ENCODE data around the gene GIPC3.
"Not testable (repeated sequence)": the region's sequence is repeated elsewhere in the genome, so short reads cannot be mapped to it uniquely, and the experiment has no call there.

The GIPC3 gene

GRCh38 chr19:3620145-3620816 is 35.0 kb downstream of the GIPC3 start:
- DNase-seq: no peak

- no peak for DNase-seq
Measured at GRCh38 chr19:3620817-3621547, 35.7 kb downstream of the GIPC3 start.

- no peak for DNase-seq
Measured at GRCh38 chr19:3621689-3622088, 36.4 kb downstream of the GIPC3 start.

DNA sequence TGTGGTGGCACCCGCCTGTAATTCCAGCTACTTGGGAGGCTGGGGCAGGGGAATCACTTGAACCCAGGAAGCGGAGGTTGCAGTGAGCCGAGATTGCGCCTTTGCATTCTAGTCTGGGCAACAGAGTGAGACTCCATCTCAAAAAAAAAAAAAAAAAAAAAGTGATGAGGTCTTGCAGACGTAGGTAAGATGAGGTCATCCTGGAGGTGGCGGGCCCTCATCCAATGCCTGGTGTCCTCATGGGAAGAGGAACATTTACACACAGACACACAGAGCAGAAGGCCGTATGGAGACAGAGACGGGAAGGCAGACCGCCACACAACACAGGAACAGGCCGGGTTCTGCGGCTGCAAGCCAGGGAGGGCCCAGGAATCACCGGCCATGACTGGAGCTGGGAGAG is 36.9 kb downstream of the GIPC3 start:
- DNase-seq: no peak

- no peak for DNase-seq
Measured at GRCh38 chr19:3623716-3624115, 38.4 kb downstream of the GIPC3 start.

DNA sequence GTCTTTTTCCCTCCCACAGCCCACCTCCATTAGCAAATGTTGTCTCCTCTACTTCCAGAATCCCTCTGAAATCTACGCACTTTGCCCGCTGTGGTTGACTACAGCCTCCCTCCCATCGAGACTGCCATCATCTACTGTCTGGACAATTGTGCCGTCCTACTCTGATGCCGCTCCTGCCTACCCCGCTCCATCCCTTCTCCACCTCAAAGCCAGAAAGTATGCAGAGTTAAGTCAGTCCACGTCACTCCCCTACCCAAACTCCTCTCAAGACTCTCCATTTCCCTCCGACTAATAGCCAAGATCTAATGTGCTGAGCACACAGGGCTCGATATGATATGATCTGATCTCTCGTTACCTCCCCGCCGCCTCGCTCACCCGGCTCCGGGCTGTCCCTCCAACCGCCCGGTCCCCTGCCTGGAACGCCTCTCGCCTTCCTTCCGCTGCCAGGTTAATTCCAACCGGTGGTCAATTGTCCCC is 40.8 kb downstream of the GIPC3 start:
- DNase-seq: peak; percentile 43

GRCh38 chr19:3626473-3627350 is 41.4 kb downstream of the GIPC3 start, which contains the start of gene CACTIN:
CACTIN (minus strand) TSS chr19:3626790; CDS start chr19:3626762, 28 bp downstream.
- DNase-seq: peak; percentile 99

DNA sequence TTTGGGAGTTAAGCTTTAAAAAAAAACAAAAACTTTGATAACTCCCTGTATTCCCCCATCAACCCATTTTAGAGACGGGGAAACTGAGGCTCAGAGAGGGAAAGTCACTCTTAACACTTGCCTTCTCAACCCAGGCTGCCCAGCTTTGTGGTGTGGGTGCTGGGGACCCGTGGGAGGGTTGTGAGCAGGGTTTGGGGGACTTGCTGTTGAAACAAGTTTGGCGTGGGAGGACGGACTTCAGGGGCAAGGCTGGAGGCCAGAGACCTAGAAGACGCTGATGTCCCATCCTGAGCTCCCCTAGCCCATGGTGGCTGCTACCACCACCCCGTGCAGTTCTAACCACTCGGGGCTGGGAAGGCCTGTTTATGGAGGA is 42.1 kb downstream of the GIPC3 start:
- DNase-seq: no peak

DNA sequence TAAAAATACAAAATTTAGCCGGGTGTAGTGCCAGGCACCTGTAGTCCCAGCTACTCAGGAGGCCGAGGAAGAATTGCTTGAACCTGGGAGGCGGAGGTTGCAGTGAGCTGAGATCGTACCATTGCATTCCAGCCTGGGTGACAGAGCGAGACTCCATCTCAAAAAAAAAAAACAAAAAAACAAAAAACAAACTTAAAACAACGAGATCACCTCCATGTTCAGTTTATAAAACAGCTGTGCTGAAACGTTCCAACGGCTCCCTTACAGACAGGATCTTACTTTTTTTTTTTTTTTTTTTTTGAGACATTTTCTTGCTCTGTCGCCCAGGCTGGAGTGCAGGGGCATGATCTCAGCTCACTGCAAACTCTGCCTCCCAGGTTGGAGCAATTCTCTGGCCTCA is 43.5 kb downstream of the GIPC3 start:
- DNase-seq: not testable (repeated sequence)

DNA sequence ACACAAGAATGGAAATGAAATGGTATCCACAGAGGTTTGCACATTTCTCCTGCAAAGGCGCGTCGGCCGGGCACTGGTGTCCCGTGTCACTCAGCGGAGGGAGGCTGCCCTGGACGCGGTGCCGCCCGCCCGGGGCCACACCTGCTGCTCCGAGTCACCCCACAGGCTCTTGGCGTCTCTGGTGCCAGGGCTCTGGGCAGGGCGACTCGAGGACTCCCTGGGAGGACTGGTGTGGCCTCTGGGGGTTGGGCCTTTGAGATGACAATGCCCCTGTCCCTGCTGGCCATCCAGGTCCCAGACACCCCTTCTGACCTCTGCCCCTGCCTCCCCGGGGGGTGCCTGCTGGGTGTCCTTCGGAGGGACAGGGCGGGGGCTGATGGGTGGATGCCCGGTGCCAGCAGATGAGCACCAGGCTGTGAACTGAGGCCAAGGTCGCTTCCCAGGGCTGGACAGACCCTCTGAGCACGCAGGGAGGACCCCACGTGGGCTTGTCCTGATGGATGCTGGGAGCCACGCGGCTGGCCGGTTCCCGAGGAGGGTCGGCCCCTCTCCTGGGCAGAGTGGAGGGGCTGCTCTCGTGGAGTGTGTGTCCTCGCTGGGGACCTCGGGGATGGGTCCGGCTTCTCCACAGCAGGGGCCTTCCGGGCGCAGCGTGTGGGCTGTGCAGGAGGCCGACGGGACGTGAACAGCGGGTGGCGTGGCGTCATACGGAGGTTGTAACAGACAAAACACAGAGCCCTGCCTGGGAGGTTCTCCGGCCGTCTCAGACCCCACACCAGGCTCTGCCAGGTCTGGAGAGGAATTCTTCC is 46.0 kb downstream of the GIPC3 start:
- DNase-seq: no peak

- DNase-seq: no peak
Measured at GRCh38 chr19:3632098-3632497, 46.8 kb downstream of the GIPC3 start.

- no peak for DNase-seq
Measured at GRCh38 chr19:3632739-3633558, 47.7 kb downstream of the GIPC3 start.

DNA sequence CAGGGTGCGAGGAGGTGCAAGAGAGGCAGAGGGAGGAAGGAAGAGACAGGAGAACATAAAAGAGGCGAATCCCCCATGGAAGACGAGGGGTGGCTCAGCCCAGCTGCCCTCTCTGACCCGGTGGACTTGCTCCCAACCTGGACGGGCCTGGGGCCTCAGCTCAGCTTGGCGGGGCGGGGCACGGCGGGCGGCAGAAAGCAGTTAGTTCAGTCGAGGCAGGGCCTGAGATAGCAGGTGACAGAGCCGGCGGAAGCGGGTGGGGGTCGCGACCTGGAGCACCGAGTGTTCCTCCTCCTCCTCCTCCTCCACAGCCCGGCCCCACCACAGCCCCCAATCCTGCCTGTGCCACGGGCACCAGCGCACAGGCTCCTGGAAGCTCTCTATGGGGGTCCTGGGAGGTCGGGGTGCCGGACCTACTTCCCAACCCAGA is 48.3 kb downstream of the GIPC3 start:
- DNase-seq: no peak

DNA sequence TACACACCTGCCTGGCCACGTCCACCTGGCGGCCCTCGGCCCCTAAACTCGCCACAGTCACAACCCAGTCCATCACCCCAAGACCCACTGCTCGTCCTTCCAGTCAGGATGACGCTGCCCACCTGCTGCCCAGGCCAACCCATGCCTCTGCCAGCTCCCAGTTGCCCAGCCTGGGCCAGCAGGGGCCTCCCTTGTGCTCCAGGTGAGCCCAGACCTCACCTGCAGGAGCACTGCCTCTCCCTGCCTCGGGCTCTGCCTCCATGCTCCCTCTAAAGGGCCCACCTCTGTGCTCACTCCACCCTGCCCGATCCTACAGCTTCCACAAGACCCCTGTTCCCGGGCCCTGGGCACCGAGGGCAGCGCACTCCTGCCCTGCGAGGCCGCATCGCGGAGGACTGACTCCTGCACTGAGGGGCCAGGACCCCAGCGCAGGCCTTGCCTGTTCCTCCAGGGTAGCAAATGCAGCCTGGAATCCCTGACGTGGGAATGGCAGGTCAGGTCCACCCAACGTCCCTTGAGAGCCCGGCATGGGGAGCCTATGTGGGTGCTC is 49.3 kb downstream of the GIPC3 start:
- DNase-seq: no peak

DNA sequence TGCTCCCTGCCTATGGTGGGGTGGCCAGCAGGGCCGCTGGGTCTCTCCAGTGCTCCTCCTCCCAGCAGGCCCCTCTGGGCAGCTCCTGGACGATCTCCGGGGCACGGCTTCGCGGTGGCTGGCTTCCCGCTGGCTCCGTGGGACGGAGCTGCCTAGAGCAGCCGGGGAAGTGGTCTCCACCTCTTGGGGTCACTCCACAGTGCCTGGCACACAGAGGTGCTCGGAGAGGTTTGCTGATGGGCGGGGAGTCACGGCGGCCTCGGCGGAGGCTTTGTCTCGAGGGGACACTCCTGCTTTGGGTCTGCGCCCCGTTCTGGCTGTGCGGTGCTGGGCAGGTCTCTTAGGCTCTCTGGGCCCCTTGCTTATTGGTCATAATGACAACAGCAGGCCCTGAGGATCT is 51.2 kb downstream of the GIPC3 start:
- DNase-seq: no peak

- no peak for DNase-seq
Measured at GRCh38 chr19:3636962-3637361, 51.7 kb downstream of the GIPC3 start.

GRCh38 chr19:3637621-3638020 is 52.3 kb downstream of the GIPC3 start:
- no peak for DNase-seq

DNA sequence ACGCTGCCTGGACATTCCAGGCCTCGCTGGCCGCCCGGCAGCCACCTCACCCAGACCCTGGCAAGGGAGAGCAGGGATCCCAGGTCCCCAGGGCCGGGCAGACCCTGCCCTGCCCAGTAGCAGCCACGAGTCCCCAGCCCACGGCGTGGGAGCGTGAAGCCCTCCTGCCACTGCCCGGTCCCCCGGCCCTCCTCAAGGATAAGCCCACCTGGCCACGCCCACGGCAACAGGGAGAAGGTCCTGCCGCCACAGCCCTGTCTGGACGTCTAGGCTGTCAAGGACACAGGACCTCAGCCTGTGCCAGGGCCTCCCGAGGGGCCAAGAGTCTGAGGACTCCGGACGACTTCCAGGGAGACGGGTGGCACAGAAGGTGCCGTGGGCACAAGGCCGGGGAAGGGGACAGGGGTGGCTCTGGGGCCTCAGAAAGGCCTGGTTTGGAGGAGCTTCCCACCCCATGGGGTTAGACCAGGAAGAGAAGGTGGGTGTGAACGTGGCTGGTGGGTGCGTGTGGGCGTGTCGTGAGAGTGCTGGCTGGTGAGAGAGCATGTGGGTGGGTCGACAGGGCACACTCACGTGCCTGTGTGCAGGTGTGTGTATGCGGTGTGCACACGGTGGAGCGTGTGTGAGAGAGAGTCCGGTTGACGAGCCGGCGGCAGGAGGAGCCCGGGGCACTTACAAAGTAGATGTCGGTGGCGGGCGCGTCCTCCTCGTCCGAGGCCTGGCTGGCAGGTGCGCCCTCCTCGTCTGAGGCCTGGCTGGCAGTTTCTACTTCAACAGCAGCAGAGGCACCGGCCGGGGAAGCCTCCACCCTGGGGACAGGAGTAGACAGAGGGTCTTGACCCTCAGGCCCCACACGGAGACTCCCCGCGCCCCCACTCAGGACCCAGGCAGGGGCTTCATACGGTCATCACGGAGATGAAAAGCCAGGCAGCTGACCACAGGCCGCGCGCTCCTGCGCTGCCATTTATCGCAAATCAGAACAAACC is 53.2 kb downstream of the GIPC3 start:
- DNase-seq: no peak

GRCh38 chr19:3639479-3639878 is 54.2 kb downstream of the GIPC3 start:
- no peak for DNase-seq
